Common myeloid progenitor, CD34-positive (primary cell): ENCODE data around the gene PDZD7.
A peak's percentile ranks its signal among the peaks of the same experiment; 100 is the strongest.

Experiments
- CTCF ChIA-PET: fragments of 350-600 bp; sonication (Branson Sonifier 250); formaldehyde crosslinking; loops from one replicate; lab custom pipeline; 2021; ENCODE audit warnings: antibody characterized with exemption; lab: Charles Lee
- POLR2A ChIA-PET: fragments of 350-600 bp; sonication (Branson Sonifier 250); formaldehyde crosslinking; loops from one replicate; lab custom pipeline; 2021; ENCODE audit warnings: antibody characterized with exemption; lab: Charles Lee
- DNase-seq, 3 donors: peaks; one replicate each; pipeline versions ENCODE4 v3.0.0 to v3.0.0-alpha.2; 2013
- H3K27ac ChIP-seq, 2 experiments: 1 replicate in 1 of 2; 2 replicates in 1 of 2; pipeline ENCODE4 v1.7.0; 2013; ENCODE audit warnings: inconsistent platforms in 2 of 2, low read length in 2 of 2, mild to moderate bottlenecking in 2 of 2, low read depth in 1 of 2, moderate library complexity in 1 of 2; ENCODE audit not compliant: severe bottlenecking in 2 of 2, insufficient read depth in 1 of 2, poor library complexity in 1 of 2
- H3K27me3 ChIP-seq, 5 experiments: replicated peaks in 2 of 5; 1 replicate in 3 of 5; 2 replicates in 2 of 5; pipeline versions ENCODE4 v1.6.1 to v1.7.0; 2013; ENCODE audit warnings: low read length in 4 of 5, mild to moderate bottlenecking in 2 of 5, moderate library complexity in 2 of 5, inconsistent platforms in 1 of 5; ENCODE audit not compliant: insufficient read depth in 5 of 5, control insufficient read depth in 4 of 5
- H3K36me3 ChIP-seq, 4 experiments: 1 replicate in 2 of 4; 2 replicates in 2 of 4; pipeline versions ENCODE4 v1.6.1 to v1.7.0; 2013; ENCODE audit warnings: low read length in 3 of 4, control low read depth in 1 of 4, mild to moderate bottlenecking in 1 of 4; ENCODE audit not compliant: control insufficient read depth in 4 of 4, insufficient read depth in 4 of 4
- H3K4me1 ChIP-seq, 4 experiments: 1 replicate in 3 of 4; 2 replicates in 1 of 4; pipeline versions ENCODE4 v1.6.1 to v1.7.1; 2013; ENCODE audit warnings: low read length in 3 of 4, mild to moderate bottlenecking in 3 of 4, control low read depth in 1 of 4, inconsistent platforms in 1 of 4, moderate library complexity in 1 of 4; ENCODE audit not compliant: control insufficient read depth in 4 of 4, insufficient read depth in 4 of 4; ENCODE audit errors: control extremely low read depth in 1 of 4
- H3K4me3 ChIP-seq, 7 experiments: 1 replicate in 4 of 7; 2 replicates in 3 of 7; pipeline versions ENCODE4 v1.5.1 to v1.7.0; 2013; ENCODE audit warnings: mild to moderate bottlenecking in 7 of 7, low read length in 6 of 7, moderate library complexity in 6 of 7, inconsistent platforms in 2 of 7, low read depth in 2 of 7, control low read depth in 1 of 7; ENCODE audit not compliant: insufficient read depth in 4 of 7, control insufficient read depth in 1 of 7; ENCODE audit errors: extremely low read depth in 1 of 7
- H3K9me3 ChIP-seq, 5 experiments: 1 replicate in 4 of 5; 2 replicates in 1 of 5; pipeline versions ENCODE4 v1.6.1 to v1.7.1; 2013; ENCODE audit warnings: low read length in 4 of 5, mild to moderate bottlenecking in 2 of 5, inconsistent platforms in 1 of 5, low read depth in 1 of 5, moderate library complexity in 1 of 5; ENCODE audit not compliant: control insufficient read depth in 4 of 5, insufficient read depth in 2 of 5; ENCODE audit errors: control extremely low read depth in 1 of 5
- WGBS: methylation state at CpG from one replicate; pipeline ENCODE4 v1.1.5; 2013; ENCODE audit not compliant: insufficient coverage; 5-methylcytosine and 5-hydroxymethylcytosine counted together

PDZD7 gene

DNA sequence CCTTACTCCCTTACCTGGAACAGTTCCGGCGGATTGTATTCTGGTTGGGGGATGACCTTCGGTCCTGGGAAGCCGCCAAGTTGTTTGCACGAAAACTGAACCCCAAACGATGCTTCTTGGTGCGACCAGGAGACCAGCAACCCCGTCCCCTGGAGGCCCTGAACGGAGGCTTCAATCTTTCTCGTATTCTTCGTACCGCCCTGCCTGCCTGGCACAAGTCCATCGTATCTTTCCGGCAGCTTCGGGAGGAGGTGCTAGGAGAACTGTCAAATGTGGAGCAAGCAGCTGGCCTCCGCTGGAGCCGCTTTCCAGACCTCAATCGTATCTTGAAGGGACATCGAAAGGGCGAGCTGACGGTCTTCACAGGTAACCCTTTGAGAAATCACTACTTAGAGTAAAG is 41.8 kb downstream of the PDZD7 start:
- Histone ChIP-seq H3K27me3 (no peaks in the 10 kb centered on the region), H3K4me1 (peaks cover 4 to 36% (median 25%) of the 10 kb centered on the region in 4 experiments), H3K27ac (no peak overlapping the region), H3K4me3 (no peak overlapping the region), H3K36me3 (peaks cover 16 to 56% (median 40%) of the 10 kb centered on the region in 4 experiments), H3K9me3 (no peaks in the 10 kb centered on the region)
- 97% methylated on average over 21 of the region's 21 CpGs for WGBS
- ChIA-PET CTCF (interaction anchor here (0.6 to 23.7 kb wide), 5 partner anchors 8 to 28 kb away, joined by 3 to 311 read pairs (median 44); partner anchors contain the start of genes LZTS2 and SEMA4G), POLR2A (no interaction called here)
- no peak for DNase-seq

- Histone ChIP-seq H3K27me3 (no peaks in the 10 kb centered on the region), H3K4me3 (peak overlapping the region; percentile 65 to 98 (median 93)), H3K4me1 (peaks cover 4 to 36% (median 25%) of the 10 kb centered on the region in 4 experiments), H3K36me3 (peaks cover 13 to 51% (median 36%) of the 10 kb centered on the region in 4 experiments), H3K27ac (peak overlapping the region in 1 of 2 experiments; percentile 76), H3K9me3 (no peaks in the 10 kb centered on the region)
- 75% methylated on average over 10 of the region's 10 CpGs for WGBS
- ChIA-PET POLR2A (no interaction called here), CTCF (interaction anchor here (0.7 to 23.7 kb wide), 4 partner anchors 9 to 29 kb away, joined by 3 to 311 read pairs (median 98); partner anchors contain the start of gene LZTS2)
- DNase-seq = no peak
Measured at GRCh38 chr10:100988166-100988565, 42.8 kb downstream of the PDZD7 start.

DNA sequence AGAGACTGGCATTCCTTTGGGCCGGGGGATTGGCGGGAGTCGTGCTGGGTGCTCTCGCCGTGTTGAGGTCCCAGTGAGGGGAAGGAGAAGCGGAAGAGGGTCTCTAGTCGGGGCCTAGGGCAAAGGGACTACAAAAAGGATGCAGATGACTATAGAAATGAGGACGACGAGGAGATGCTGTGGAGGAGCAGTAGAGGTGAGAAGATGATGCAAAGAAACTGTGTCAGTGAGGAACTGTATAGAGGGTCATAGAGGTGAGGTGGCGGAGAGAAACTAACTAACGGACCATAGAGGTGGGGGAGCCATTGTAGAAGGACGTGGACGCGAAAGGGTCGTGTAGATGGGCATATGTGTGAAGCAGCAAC is 43.3 kb downstream of the PDZD7 start:
- Histone ChIP-seq H3K9me3 (no peaks in the 10 kb centered on the region), H3K4me3 (peak overlapping the region; percentile 65 to 98 (median 93)), H3K4me1 (peaks cover 4 to 36% (median 25%) of the 10 kb centered on the region in 4 experiments), H3K36me3 (peaks cover 11 to 50% (median 37%) of the 10 kb centered on the region in 4 experiments), H3K27ac (peak overlapping the region in 1 of 2 experiments; percentile 76), H3K27me3 (no peaks in the 10 kb centered on the region)
- DNase-seq = no peak
- POLR2A ChIA-PET = interaction anchor here (1.2 kb wide), 1 partner anchor 12 kb away, joined by 3 read pairs; the partner anchor contains the start of gene LZTS2
- CTCF ChIA-PET = interaction anchor here (1.8 to 23.7 kb wide), 4 partner anchors 10 to 42 kb away, joined by 5 to 311 read pairs (median 26); partner anchors contain the start of gene LZTS2
- 3% methylated on average over 15 of the region's 15 CpGs for WGBS

- Histone ChIP-seq H3K4me1 (peaks cover 4 to 36% (median 25%) of the 10 kb centered on the region in 4 experiments), H3K4me3 (peak within 1 kb of the TSS; percentile 65 to 98 (median 93)), H3K36me3 (peaks cover 11 to 48% (median 36%) of the 10 kb centered on the region in 4 experiments), H3K9me3 (no peaks in the 10 kb centered on the region), H3K27me3 (no peaks in the 10 kb centered on the region), H3K27ac (peak within 1 kb of the TSS in 1 of 2 experiments; percentile 76)
- under 1% methylated on average over 70 of the region's 75 CpGs for WGBS
- ChIA-PET CTCF (interaction anchor here (1.1 to 23.7 kb wide), 6 partner anchors 10 to 43 kb away, joined by 3 to 311 read pairs (median 12); partner anchors contain the start of genes LZTS2 and SEMA4G), POLR2A (interaction anchor here (0.6 to 1.2 kb wide), 2 partner anchors 12 to 72 kb away, joined by 3 read pairs; partner anchors contain the start of gene LZTS2)
- DNase-seq = peak; percentile 73 to 83 (median 82)
Measured at GRCh38 chr10:100986952-100987684, 43.8 kb downstream of the PDZD7 start, which contains the start of the genes MRPL43 and TWNK. TSS of gene MRPL43 (minus strand) at chr10:100987497. CDS start at chr10:100987443, 54 bp downstream. TSS of gene TWNK (plus strand) at chr10:100987543. CDS start at chr10:100988211, 668 bp downstream.

DNA sequence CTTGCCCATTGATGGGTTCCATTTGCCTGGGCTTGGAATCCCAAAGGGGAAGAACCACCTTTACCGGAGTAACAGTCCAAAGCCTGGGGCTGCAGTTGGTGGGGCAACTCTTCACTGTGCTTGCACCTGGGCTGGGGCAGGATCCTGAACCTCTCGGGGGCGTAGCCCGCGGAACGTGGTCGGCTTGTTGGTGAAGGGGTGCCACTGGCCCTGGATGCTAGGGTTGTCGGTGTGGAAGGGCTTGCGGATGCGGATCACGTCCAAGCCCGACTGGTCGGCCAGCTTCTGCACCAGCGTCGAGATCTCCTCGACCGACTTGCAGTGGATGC is 44.3 kb downstream of the PDZD7 start:
- Histone ChIP-seq H3K9me3 (no peaks in the 10 kb centered on the region), H3K36me3 (peaks cover 11 to 49% (median 37%) of the 10 kb centered on the region in 4 experiments), H3K27ac (peak overlapping the region in 1 of 2 experiments; percentile 18), H3K4me1 (peaks cover 4 to 36% (median 25%) of the 10 kb centered on the region in 4 experiments), H3K27me3 (no peaks in the 10 kb centered on the region), H3K4me3 (peak overlapping the region; percentile 65 to 98 (median 93))
- CTCF ChIA-PET = interaction anchor here (1.0 to 23.7 kb wide), 8 partner anchors 11 to 43 kb away, joined by 3 to 311 read pairs (median 7); partner anchors contain the start of genes LZTS2 and SEMA4G
- peak in 1 of 3 donors; percentile 7 for DNase-seq
- 33% methylated on average over 14 of the region's 17 CpGs for WGBS
- POLR2A ChIA-PET = interaction anchor here (0.6 to 1.2 kb wide), 2 partner anchors 13 to 71 kb away, joined by 3 read pairs; partner anchors contain the start of gene LZTS2

DNA sequence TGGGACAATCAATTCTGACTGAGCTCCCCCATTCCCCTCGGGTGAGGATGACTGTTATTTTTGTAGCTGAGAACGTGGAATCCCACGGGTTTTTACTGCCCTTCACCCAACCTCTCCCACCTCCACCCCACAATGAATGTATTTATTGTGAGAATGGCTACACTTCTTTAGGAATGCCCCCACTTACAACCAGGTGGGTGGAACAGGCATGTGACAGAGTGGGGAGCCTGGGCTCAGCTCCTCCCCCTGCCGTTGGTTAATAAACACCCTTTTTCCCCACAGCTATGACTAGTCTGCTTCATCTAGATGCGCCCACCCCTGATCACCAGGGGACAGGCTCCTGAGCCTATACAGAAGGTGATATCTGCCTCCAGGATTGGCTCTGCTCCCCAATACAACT is 45.6 kb downstream of the PDZD7 start:
- no peak overlapping the region for H3K4me3 ChIP-seq
- CTCF ChIA-PET = interaction anchor here (1.7 to 23.7 kb wide), 4 partner anchors 12 to 32 kb away, joined by 7 to 311 read pairs (median 30); partner anchors contain the start of genes LZTS2 and SEMA4G
- peaks cover 4 to 36% (median 25%) of the 10 kb centered on the region in 4 experiments for H3K4me1 ChIP-seq
- H3K36me3 ChIP-seq = peaks cover 5 to 48% (median 32%) of the 10 kb centered on the region in 4 experiments
- DNase-seq = no peak
- WGBS = 100% methylated on average over 1 of the region's 5 CpGs
- H3K27ac ChIP-seq = no peak overlapping the region
- POLR2A ChIA-PET = no interaction called here
- H3K9me3 ChIP-seq = no peaks in the 10 kb centered on the region
- H3K27me3 ChIP-seq = no peaks in the 10 kb centered on the region
